Loucy (cell line): ENCODE measurements around the gene EARS2.
A peak's percentile ranks its signal among the peaks of the same experiment; 100 is the strongest.
"Not testable (repeated sequence)": the region's sequence is repeated elsewhere in the genome, so short reads cannot be mapped to it uniquely, and the experiment has no call there.

Experiments used
- H2AFZ ChIP-seq: fragments of 200-600 bp; sonication (generic); 2 replicates; pipeline ENCODE4 v1.6.0; 2016; ENCODE audit warnings: antibody characterized with exemption, mild to moderate bottlenecking, low read length, moderate library complexity
- H3F3A ChIP-seq: fragments of 200-600 bp; 2 replicates; pipeline ENCODE4 v1.6.0; 2016; ENCODE audit warnings: antibody characterized with exemption, low read depth, mild to moderate bottlenecking
- H3K27me3 ChIP-seq: fragments of 200-600 bp; sonication (generic); 2 replicates; pipeline ENCODE4 v1.6.1; 2014; ENCODE audit warnings: low read length, mild to moderate bottlenecking; ENCODE audit not compliant: insufficient read depth, poor library complexity, severe bottlenecking
- H3K36me3 ChIP-seq: fragments of 200-600 bp; sonication (generic); 2 replicates; pipeline ENCODE4 v1.6.1; 2016; ENCODE audit warnings: low read length; ENCODE audit not compliant: insufficient read depth
- H3K4me1 ChIP-seq: fragments of 200-600 bp; sonication (generic); 2 replicates; pipeline ENCODE4 v1.5.1; 2014; ENCODE audit warnings: low read length, mild to moderate bottlenecking; ENCODE audit not compliant: insufficient read depth, poor library complexity, severe bottlenecking
- H3K4me2 ChIP-seq: fragments of 200-600 bp; sonication (generic); 2 replicates; pipeline ENCODE4 v1.6.0; 2014; ENCODE audit warnings: antibody characterized with exemption, low read length, low read depth, mild to moderate bottlenecking; ENCODE audit not compliant: poor library complexity, severe bottlenecking
- H3K4me3 ChIP-seq: fragments of 200-600 bp; sonication (generic); 2 replicates; pipeline ENCODE4 v1.5.1; 2014; ENCODE audit warnings: low read length, mild to moderate bottlenecking, mixed read lengths; ENCODE audit not compliant: poor library complexity, severe bottlenecking
- H3K79me2 ChIP-seq: fragments of 200-600 bp; sonication (generic); 2 replicates; pipeline ENCODE4 v1.6.1; 2014; ENCODE audit warnings: low read length; ENCODE audit not compliant: insufficient read depth
- H3K9ac ChIP-seq: fragments of 200-600 bp; sonication (generic); 2 replicates; pipeline ENCODE4 v1.6.0; 2014; ENCODE audit warnings: mild to moderate bottlenecking, low read depth, low read length, moderate library complexity; ENCODE audit not compliant: poor library complexity, severe bottlenecking
- H3K9me2 ChIP-seq: fragments of 200-600 bp; sonication (generic); replicated peaks from 2 replicates; pipeline ENCODE4 v1.6.1; 2016; ENCODE audit warnings: low read depth, low read length, mixed read lengths
- H3K9me3 ChIP-seq: fragments of 200-600 bp; sonication (generic); 2 replicates; pipeline ENCODE4 v1.6.1; 2014; ENCODE audit warnings: mild to moderate bottlenecking, antibody characterized with exemption, low read length, low read depth; ENCODE audit not compliant: insufficient read depth
- H4K20me1 ChIP-seq: fragments of 200-600 bp; sonication (generic); 2 replicates; pipeline ENCODE4 v1.6.0; 2014; ENCODE audit warnings: antibody characterized with exemption, low read length, mild to moderate bottlenecking; ENCODE audit not compliant: insufficient read depth, poor library complexity, severe bottlenecking
- CTCF ChIP-seq: fragments of 200-600 bp; sonication (generic); conservative IDR thresholded peaks from 2 replicates; pipeline ENCODE4 v1.5.1; 2014; ENCODE audit warnings: mild to moderate bottlenecking, antibody characterized with exemption, low read length
- EZH2phosphoT487 ChIP-seq: fragments of 200-600 bp; IDR thresholded peaks from 2 replicates; pipeline ENCODE4 v1.6.1; 2018; ENCODE audit warnings: antibody characterized with exemption, mild to moderate bottlenecking, moderate library complexity, borderline replicate concordance

The EARS2 gene

GRCh38 chr16:23514381-23515152, 42.6 kb downstream of the EARS2 start:
- H3K9me2 ChIP-seq = no peaks in the 10 kb centered on the region
- H3K27me3 ChIP-seq = peaks cover 28% of the 10 kb centered on the region
- H4K20me1 ChIP-seq = peaks cover 3% of the 10 kb centered on the region
- no peak overlapping the region for H2AFZ ChIP-seq
- H3K79me2 ChIP-seq = no peaks in the 10 kb centered on the region
- H3F3A ChIP-seq = peaks cover 4% of the 10 kb centered on the region; the same call in 1 of the 2 replicates
- peak overlapping the region; percentile 46 for H3K4me2 ChIP-seq
- no peaks in the 10 kb centered on the region for H3K9me3 ChIP-seq
- H3K9ac ChIP-seq = no peak overlapping the region
- H3K4me1 ChIP-seq = peaks cover 19% of the 10 kb centered on the region
- no peaks in the 10 kb centered on the region for H3K36me3 ChIP-seq
- peak overlapping the region; percentile 26 for H3K4me3 ChIP-seq
- no peak for TF ChIP-seq CTCF
- peak; percentile 94 for TF ChIP-seq EZH2phosphoT487

GRCh38 chr16:23512168-23512695, 44.9 kb downstream of the EARS2 start:
- Histone ChIP-seq H3K4me1 (peaks cover 14% of the 10 kb centered on the region), H3K79me2 (no peaks in the 10 kb centered on the region), H3K9me2 (no peaks in the 10 kb centered on the region), H3K4me3 (no peak overlapping the region), H3F3A (peaks cover 4% of the 10 kb centered on the region; the same call in 1 of the 2 replicates), H3K36me3 (no peaks in the 10 kb centered on the region), H3K9me3 (no peaks in the 10 kb centered on the region), H3K4me2 (no peak overlapping the region), H3K9ac (no peak overlapping the region), H2AFZ (no peak overlapping the region), H4K20me1 (peaks cover 3% of the 10 kb centered on the region), H3K27me3 (peaks cover 43% of the 10 kb centered on the region)
- no peak for TF ChIP-seq EZH2phosphoT487
- no peak for TF ChIP-seq CTCF

GRCh38 chr16:23511731-23512130, 45.4 kb downstream of the EARS2 start:
- Histone ChIP-seq H3F3A (peaks cover 4% of the 10 kb centered on the region; the same call in 1 of the 2 replicates), H3K9me3 (no peaks in the 10 kb centered on the region), H3K36me3 (no peaks in the 10 kb centered on the region), H2AFZ (no peak overlapping the region), H3K9ac (no peak overlapping the region), H4K20me1 (peaks cover 3% of the 10 kb centered on the region), H3K9me2 (no peaks in the 10 kb centered on the region), H3K79me2 (no peaks in the 10 kb centered on the region), H3K4me3 (no peak overlapping the region), H3K4me2 (no peak overlapping the region), H3K4me1 (peaks cover 14% of the 10 kb centered on the region), H3K27me3 (peaks cover 43% of the 10 kb centered on the region)
- TF ChIP-seq EZH2phosphoT487 (no peak), CTCF (no peak)

- H3K4me3 ChIP-seq, H2AFZ ChIP-seq, H3K9ac ChIP-seq, H3K9me2 ChIP-seq, H3K9me3 ChIP-seq, H3K4me2 ChIP-seq, H3K79me2 ChIP-seq, H3K4me1 ChIP-seq, H3F3A ChIP-seq, H4K20me1 ChIP-seq, H3K36me3 ChIP-seq: not testable (repeated sequence)
- peaks cover 43% of the 10 kb centered on the region for H3K27me3 ChIP-seq
These were observed 46.3 kb downstream of the EARS2 start for GRCh38 chr16:23510915-23511270.
